Measurements from ENCODE around the gene UNC13C.

UNC13C gene

GRCh38 chr15:54502416-54503075, 524.3 kb downstream of the UNC13C start:
- no peak for DNase-seq

- no peak for DNase-seq
Observed at GRCh38 chr15:54504695-54505094, 526.5 kb downstream of the UNC13C start.

- no peak for DNase-seq
Observed at GRCh38 chr15:54506977-54507524, 528.8 kb downstream of the UNC13C start.

- DNase-seq = no peak
Observed at GRCh38 chr15:54514601-54515000, 536.4 kb downstream of the UNC13C start.

GRCh38 chr15:54515664-54516582, 537.7 kb downstream of the UNC13C start:
- no peak for DNase-seq

- no peak for DNase-seq
Observed at GRCh38 chr15:54517366-54517765, 539.1 kb downstream of the UNC13C start.

- DNase-seq = no peak
Observed at GRCh38 chr15:54518156-54518882, 540.1 kb downstream of the UNC13C start.

GRCh38 chr15:54519577-54519976, 541.3 kb downstream of the UNC13C start:
- no peak for DNase-seq

- DNase-seq = no peak
Observed at GRCh38 chr15:54520616-54521015, 542.4 kb downstream of the UNC13C start.

GRCh38 chr15:54521206-54521605, 543.0 kb downstream of the UNC13C start:
- DNase-seq = no peak

- DNase-seq = no peak
Observed at GRCh38 chr15:54528021-54528420, 549.8 kb downstream of the UNC13C start.

- DNase-seq = no peak
Observed at GRCh38 chr15:54540721-54541120, 562.5 kb downstream of the UNC13C start.

GRCh38 chr15:54547491-54547890, 569.2 kb downstream of the UNC13C start:
- DNase-seq = no peak

- no peak for DNase-seq
Observed at GRCh38 chr15:54550954-54551353, 572.7 kb downstream of the UNC13C start.

GRCh38 chr15:54556231-54556630, 578.0 kb downstream of the UNC13C start:
- no peak for DNase-seq

- no peak for DNase-seq
Observed at GRCh38 chr15:54559405-54560069, 581.3 kb downstream of the UNC13C start.

- no peak for DNase-seq
Observed at GRCh38 chr15:54560417-54560816, 582.2 kb downstream of the UNC13C start.

- DNase-seq = no peak
Observed at GRCh38 chr15:54564166-54564565, 585.9 kb downstream of the UNC13C start.

- DNase-seq = no peak
Observed at GRCh38 chr15:54566654-54567053, 588.4 kb downstream of the UNC13C start.

GRCh38 chr15:54567408-54568035, 589.3 kb downstream of the UNC13C start:
- no peak for DNase-seq

GRCh38 chr15:54568381-54568780, 590.1 kb downstream of the UNC13C start:
- no peak for DNase-seq

- no peak for DNase-seq
Observed at GRCh38 chr15:54571576-54571975, 593.3 kb downstream of the UNC13C start.

Data from NCI-H1436 treated with DMSO at 0.1 percent for 48 hours (cell line).